Measurements from ENCODE around the gene UBE4A. TPM values are rescaled to one million over a fixed set of nuclear protein-coding genes. Genes with fewer than 3 reads are reported as not detected.

UBE4A gene
- total and polyA plus RNA-seq, 9 of the 15 experiments (the other 6 are each of a cell fraction or from before 2014, with no cell fraction given) = 13.5 to 45.2 (median 26.8) TPM

DNA sequence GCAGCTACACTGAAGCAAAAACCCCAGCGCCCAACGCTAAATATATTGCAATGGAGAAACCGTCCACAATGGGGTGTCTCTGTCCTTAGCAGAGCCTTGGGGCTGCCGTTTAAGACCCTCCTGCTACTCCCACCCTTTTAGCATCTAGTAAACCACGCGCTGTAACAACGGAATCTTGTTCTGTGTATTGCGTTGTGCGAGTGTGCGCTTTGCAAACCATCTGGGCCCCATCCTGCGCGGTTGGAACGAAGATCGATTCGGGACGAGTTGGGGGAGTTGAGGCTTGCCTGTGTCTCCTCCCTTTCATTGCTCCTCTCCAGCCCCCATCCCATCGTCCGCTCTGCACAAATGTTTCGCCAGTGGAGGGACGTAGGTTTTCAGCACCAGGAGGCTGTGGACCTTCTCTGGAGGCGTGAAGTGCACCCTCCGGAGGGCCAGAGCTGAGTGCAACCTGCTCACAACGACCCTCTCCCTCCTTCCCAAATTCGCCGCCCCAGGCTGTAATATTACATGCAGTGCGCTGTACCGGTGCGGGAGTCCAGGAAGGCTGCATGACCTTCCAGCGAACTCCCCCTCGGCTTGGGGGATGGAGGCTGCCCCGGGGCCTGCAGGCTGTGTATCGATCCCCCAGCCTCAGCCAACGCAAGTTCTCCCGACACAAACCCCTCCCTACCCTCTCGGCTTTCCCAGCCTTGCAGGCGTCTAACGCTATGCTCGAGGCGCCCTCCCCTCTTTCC, 75.3 kb downstream of the UBE4A start (continued):
- TF ChIP-seq, protein P1, sequence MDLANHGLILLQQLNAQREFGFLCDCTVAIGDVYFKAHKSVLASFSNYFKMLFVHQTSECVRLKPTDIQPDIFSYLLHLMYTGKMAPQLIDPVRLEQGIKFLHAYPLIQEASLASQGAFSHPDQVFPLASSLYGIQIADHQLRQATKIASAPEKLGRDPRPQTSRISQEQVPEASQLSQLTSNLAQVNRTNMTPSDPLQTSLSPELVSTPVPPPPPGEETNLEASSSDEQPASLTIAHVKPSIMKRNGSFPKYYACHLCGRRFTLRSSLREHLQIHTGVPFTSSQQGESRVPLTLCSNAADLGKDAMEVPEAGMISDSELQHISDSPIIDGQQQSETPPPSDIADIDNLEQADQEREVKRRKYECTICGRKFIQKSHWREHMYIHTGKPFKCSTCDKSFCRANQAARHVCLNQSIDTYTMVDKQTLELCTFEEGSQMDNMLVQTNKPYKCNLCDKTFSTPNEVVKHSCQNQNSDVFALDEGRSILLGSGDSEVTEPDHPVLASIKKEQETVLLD (IDR thresholded peaks at IDR 0.05) = no peak
- TF ChIP-seq EWSR1 (IDR thresholded peaks at IDR 0.05; ENCODE audit: borderline replicate concordance, low read depth, partially characterized antibody) = no peak
- peak; percentile 12; the same call in 1 of the 2 replicates for TF ChIP-seq STAG1 (CRISPR knock-in tag; IDR thresholded peaks at IDR 0.05; ENCODE audit: borderline replicate concordance)
- TF ChIP-seq MTF1 (CRISPR knock-in tag; IDR thresholded peaks at IDR 0.05; ENCODE audit: borderline replicate concordance) = no peak
- TF ChIP-seq TCF7L2 (IDR thresholded peaks at IDR 0.05; ENCODE audit: low read depth, low read length) = no peak
- TF ChIP-seq ZNF668 (CRISPR knock-in tag; IDR thresholded peaks at IDR 0.05) = no peak
- TF ChIP-seq SMARCE1 (IDR thresholded peaks at IDR 0.05) = peak; percentile 29; the same call in 1 of the 2 replicates
- TF ChIP-seq, protein P2, sequence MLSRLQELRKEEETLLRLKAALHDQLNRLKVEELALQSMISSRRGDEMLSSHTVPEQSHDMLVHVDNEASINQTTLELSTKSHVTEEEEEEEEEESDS (CRISPR knock-in tag; IDR thresholded peaks at IDR 0.05) = no peak
- 0 out of 2 replicates have a peak, but pooled peaks have one; percentile 17 for TF ChIP-seq GATA2 (CRISPR knock-in tag; IDR thresholded peaks at IDR 0.05)
- TF ChIP-seq THRAP3 (IDR thresholded peaks at IDR 0.05; ENCODE audit: borderline replicate concordance) = no peak
- TF ChIP-seq KAT7 (CRISPR knock-in tag; IDR thresholded peaks at IDR 0.05; ENCODE audit: borderline replicate concordance) = no peak
- TF ChIP-seq ZC3H4 (CRISPR knock-in tag; IDR thresholded peaks at IDR 0.05; ENCODE audit: borderline replicate concordance) = no peak
- TF ChIP-seq CREBBP (IDR thresholded peaks at IDR 0.05; ENCODE audit: low read depth, low read length) = no peak
- peak; percentile 22; the same call in 1 of the 2 replicates for TF ChIP-seq MTA3 (IDR thresholded peaks at IDR 0.05; ENCODE audit: borderline replicate concordance)
- TF ChIP-seq, protein P3, sequence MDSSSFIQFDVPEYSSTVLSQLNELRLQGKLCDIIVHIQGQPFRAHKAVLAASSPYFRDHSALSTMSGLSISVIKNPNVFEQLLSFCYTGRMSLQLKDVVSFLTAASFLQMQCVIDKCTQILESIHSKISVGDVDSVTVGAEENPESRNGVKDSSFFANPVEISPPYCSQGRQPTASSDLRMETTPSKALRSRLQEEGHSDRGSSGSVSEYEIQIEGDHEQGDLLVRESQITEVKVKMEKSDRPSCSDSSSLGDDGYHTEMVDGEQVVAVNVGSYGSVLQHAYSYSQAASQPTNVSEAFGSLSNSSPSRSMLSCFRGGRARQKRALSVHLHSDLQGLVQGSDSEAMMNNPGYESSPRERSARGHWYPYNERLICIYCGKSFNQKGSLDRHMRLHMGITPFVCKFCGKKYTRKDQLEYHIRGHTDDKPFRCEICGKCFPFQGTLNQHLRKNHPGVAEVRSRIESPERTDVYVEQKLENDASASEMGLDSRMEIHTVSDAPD (CRISPR knock-in tag; IDR thresholded peaks at IDR 0.05) = no peak
- TF ChIP-seq, protein P4, sequence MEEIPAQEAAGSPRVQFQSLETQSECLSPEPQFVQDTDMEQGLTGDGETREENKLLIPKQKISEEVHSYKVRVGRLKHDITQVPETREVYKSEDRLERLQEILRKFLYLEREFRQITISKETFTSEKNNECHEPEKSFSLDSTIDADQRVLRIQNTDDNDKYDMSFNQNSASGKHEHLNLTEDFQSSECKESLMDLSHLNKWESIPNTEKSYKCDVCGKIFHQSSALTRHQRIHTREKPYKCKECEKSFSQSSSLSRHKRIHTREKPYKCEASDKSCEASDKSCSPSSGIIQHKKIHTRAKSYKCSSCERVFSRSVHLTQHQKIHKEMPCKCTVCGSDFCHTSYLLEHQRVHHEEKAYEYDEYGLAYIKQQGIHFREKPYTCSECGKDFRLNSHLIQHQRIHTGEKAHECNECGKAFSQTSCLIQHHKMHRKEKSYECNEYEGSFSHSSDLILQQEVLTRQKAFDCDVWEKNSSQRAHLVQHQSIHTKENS (CRISPR knock-in tag; IDR thresholded peaks at IDR 0.05) = no peak
- no peak for TF ChIP-seq PTTG1 (tag; IDR thresholded peaks at IDR 0.05; ENCODE audit: low read depth)
- 0 out of 2 replicates have a peak, but pooled peaks have one; percentile 40 for TF ChIP-seq ZNF263 (CRISPR knock-in tag; IDR thresholded peaks at IDR 0.05; ENCODE audit: borderline replicate concordance)
- no peak for TF ChIP-seq NELFE (IDR thresholded peaks at IDR 0.05; ENCODE audit: insufficient read depth, insufficient read length)
- TF ChIP-seq SPI1 (IDR thresholded peaks at IDR 0.05; ENCODE audit: borderline replicate concordance, low read depth, low read length) = no peak
- no peak for TF ChIP-seq POLR2G (IDR thresholded peaks at IDR 0.05; ENCODE audit: low read depth, low read length)
- 0 out of 2 replicates have a peak, but pooled peaks have one; percentile 9 for TF ChIP-seq ATF7 (IDR thresholded peaks at IDR 0.05)
- no peak for TF ChIP-seq CBFA2T3 (IDR thresholded peaks at IDR 0.05)
- 0 out of 2 replicates have a peak, but pooled peaks have one; percentile 67 for TF ChIP-seq FOXP1 (CRISPR knock-in tag; IDR thresholded peaks at IDR 0.05)
- no peak for TF ChIP-seq TCFL5 (CRISPR knock-in tag; conservative IDR thresholded peaks at IDR 0.05)

All from K562 (cell line).